ENCODE data around the gene SMAGP.

- TF ChIP-seq ZNF121 (CRISPR knock-in tag; IDR thresholded peaks at IDR 0.05) = no peak
- TF ChIP-seq USF1 (CRISPR knock-in tag; IDR thresholded peaks at IDR 0.05) = no peak
- no peak for TF ChIP-seq CTCF (IDR thresholded peaks at IDR 0.05)
- TF ChIP-seq SMAD3 (CRISPR knock-in tag; IDR thresholded peaks at IDR 0.05; ENCODE audit: borderline replicate concordance) = no peak
- TF ChIP-seq, protein P1, sequence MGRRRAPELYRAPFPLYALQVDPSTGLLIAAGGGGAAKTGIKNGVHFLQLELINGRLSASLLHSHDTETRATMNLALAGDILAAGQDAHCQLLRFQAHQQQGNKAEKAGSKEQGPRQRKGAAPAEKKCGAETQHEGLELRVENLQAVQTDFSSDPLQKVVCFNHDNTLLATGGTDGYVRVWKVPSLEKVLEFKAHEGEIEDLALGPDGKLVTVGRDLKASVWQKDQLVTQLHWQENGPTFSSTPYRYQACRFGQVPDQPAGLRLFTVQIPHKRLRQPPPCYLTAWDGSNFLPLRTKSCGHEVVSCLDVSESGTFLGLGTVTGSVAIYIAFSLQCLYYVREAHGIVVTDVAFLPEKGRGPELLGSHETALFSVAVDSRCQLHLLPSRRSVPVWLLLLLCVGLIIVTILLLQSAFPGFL (CRISPR knock-in tag; IDR thresholded peaks at IDR 0.05; ENCODE audit: borderline replicate concordance) = no peak
- TF ChIP-seq CREB1 (CRISPR knock-in tag; IDR thresholded peaks at IDR 0.05) = no peak
- TF ChIP-seq ELF4 (CRISPR knock-in tag; IDR thresholded peaks at IDR 0.05; ENCODE audit: low read depth) = no peak
- no peak for TF ChIP-seq JAZF1 (CRISPR knock-in tag; IDR thresholded peaks at IDR 0.05)
- TF ChIP-seq ZNF423 (CRISPR knock-in tag; IDR thresholded peaks at IDR 0.05) = no peak
- TF ChIP-seq, protein P2, sequence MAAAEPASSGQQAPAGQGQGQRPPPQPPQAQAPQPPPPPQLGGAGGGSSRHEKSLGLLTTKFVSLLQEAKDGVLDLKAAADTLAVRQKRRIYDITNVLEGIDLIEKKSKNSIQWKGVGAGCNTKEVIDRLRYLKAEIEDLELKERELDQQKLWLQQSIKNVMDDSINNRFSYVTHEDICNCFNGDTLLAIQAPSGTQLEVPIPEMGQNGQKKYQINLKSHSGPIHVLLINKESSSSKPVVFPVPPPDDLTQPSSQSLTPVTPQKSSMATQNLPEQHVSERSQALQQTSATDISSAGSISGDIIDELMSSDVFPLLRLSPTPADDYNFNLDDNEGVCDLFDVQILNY (CRISPR knock-in tag; IDR thresholded peaks at IDR 0.05) = 0 out of 2 replicates have a peak, but pooled peaks have one; percentile 30
These were observed at the start of gene SMAGP for GRCh38 chr12:51270067-51270950.
